Measurements from ENCODE around the gene FAHD2A. TPM values are rescaled to one million over a fixed set of nuclear protein-coding genes. Genes with fewer than 3 reads are reported as not detected.
"Not testable (repeated sequence)": the region's sequence is repeated elsewhere in the genome, so short reads cannot be mapped to it uniquely, and the experiment has no call there.

Gene FAHD2A
- polyA plus RNA-seq (ENCODE audit: insufficient read length in 4 of 4) = 10 to 100 TPM; 29.8 to 51.5 (median 35.5) TPM

- DNase-seq (ENCODE audit: low read depth in 4 of 4, low spot score in 3 of 4) = peak; percentile 81 to 91 (median 85)
Measured at GRCh38 chr2:95402370-95403203, at the start of gene FAHD2A. Gene FAHD2A, plus strand, starts transcription at chr2:95402708. Its CDS starts 2,851 bp downstream, at chr2:95405559.

GRCh38 chr2:95353055-95353575 lies 49.4 kb upstream of the FAHD2A start:
- DNase-seq (ENCODE audit: low read depth in 4 of 4, low spot score in 3 of 4) = no peak

DNA sequence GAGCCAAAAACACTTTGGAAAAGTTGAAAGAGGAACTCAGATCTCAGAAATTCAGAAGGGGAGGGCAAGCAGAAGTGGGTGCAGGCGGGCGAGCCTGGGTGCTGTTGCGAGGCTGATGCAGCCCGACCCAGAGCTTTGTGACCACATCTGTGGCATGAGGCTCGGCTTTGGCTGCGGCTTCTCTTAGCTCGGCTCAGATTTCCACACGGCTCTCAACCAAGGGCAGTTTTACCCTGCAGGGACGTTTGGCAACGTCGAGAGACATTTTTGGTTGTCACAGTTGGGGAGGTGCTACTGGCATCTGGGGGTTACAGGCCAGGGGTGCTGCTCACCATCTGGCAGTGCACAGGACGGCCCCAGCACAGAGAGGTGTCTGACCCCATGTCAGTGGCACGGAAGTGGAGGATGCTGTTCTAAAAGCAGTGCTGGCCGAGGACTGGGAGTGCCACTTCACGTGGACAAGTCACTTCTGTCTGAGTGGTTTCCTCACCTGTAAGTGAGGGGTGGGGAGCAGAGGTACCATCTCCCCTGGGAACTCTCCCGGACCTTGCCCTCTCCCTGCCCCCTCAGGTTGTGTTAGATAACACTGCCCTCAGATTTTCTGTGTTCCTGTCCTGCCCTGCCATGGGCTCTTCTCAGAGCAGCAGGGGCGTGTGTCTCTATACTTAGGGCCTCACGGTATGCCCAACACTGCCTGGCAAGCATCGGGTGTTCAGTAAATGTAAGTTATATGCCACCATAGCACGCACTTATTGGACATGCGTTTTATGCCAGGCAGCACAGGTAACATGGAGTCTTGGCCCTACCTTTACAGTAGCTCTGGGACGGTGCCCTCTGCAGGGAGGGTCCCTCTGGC lies 48.7 kb upstream of the FAHD2A start:
- DNase-seq (ENCODE audit: low read depth in 4 of 4, low spot score in 3 of 4) = no peak

DNA sequence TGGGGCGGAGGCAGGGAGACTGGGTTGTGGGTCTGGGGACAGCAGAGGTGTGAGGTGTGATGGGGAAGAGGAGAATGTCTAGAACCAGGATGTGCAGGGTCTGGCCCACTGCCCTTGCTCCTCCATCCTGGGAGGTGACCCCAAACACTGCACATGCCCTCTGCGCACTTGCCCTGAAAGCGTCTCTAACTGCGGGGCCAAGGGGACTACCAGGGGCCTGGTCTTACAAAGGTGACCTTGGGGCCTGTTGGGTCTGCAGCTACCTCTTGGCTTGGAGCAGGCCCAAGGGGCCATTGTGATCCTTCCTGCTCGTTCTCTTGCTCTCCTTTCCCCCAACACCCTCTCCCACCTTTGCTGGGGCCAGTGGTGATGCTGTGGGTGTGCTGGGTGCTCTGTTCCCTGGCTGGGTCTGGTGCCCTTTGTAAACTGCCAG lies 48.0 kb upstream of the FAHD2A start:
- DNase-seq (ENCODE audit: low read depth in 4 of 4, low spot score in 3 of 4) = no peak

GRCh38 chr2:95354925-95355324 lies 47.6 kb upstream of the FAHD2A start:
- DNase-seq (ENCODE audit: low read depth in 4 of 4, low spot score in 3 of 4) = no peak

DNA sequence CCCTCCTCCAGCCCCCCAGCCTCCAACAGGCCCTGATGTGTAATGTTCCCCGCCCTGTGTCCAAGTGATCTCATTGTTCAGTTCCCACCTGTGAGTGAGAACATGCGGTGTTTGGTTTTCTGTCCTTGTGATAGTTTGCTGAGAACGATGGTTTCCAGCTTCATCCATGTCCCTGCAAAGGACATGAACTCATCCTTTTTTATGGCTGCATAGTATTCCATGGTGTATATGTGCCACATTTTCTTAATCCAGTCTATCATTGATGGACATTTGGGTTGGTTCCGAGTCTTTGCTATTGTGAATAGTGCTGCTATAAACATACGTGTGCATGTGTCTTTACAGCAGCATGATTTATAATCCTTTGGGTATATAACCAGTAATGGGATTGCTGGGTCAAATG lies 47.0 kb upstream of the FAHD2A start:
- DNase-seq (ENCODE audit: low read depth in 4 of 4, low spot score in 3 of 4) = not testable (repeated sequence)

- no peak for DNase-seq (ENCODE audit: low read depth in 4 of 4, low spot score in 3 of 4)
Measured at GRCh38 chr2:95356821-95357700, 45.4 kb upstream of the FAHD2A start.

DNA sequence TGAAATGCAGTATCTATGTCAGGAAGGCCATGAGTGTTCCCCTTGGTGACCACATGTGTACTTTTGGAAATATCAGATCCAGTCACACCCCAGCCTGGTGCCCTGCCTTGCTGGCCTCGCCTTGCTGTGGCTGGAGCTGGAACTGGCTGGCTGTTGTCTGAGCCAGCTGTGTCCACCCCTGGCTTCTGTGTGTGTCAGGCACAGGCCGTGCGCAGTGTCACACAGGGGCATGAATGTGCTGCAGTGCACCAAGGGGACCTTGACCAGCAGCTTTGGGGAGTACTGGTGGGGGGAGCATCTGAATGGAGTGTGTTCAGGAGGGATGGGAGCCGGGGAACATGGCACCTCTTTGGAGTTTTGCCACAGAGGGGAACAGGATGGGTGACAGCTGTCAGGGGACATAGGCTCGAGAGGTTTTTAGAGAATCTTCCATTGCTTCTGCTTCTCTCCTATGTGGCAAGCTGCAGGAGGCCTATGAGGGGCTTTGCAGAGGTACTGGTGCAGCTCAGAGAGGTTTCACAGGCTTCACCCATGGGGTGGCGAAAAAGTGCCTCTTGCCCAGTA lies 44.7 kb upstream of the FAHD2A start:
- no peak for DNase-seq (ENCODE audit: low read depth in 4 of 4, low spot score in 3 of 4)

DNA sequence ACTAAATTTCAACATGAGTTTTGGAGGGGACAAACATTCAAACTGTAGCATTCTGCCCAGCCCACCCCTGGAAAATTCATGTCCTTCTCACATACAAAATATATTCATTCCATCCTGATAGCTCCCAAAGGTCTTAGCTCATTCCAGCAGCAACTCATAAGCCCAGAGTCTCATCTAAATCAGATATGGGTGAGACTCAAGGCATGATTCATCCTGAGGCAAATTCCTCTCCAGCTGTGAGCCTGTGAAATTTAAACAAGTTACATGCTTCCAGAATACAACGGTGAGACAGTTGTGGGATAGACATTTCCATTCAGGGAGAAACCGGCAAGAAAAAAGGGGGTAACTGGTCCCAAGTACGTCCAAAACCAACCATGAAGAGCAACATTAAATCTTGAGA lies 43.5 kb upstream of the FAHD2A start:
- no peak for DNase-seq (ENCODE audit: low read depth in 4 of 4, low spot score in 3 of 4)

DNA sequence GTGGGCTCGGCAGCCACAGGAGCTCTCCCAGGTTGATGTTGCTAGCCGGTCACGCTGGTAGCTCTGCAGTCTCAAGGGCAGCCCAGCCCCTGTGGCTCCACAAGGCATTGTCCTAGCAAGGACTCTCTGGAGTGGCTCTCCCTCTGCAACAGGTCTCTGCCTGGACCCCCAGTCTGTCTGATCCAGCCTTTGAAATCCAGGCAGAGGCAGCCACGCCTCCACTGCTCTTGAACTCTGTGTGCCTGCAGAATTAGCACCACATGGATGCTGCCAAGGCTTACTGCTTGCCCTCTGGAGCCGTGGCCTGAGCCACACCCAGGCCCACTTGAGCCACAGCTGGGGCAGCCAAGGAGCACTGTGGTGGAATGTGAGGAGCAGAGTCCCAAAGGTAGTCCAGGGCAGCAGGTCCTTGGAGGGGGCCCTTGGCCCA lies 43.0 kb upstream of the FAHD2A start:
- DNase-seq (ENCODE audit: low read depth in 4 of 4, low spot score in 3 of 4) = no peak

DNA sequence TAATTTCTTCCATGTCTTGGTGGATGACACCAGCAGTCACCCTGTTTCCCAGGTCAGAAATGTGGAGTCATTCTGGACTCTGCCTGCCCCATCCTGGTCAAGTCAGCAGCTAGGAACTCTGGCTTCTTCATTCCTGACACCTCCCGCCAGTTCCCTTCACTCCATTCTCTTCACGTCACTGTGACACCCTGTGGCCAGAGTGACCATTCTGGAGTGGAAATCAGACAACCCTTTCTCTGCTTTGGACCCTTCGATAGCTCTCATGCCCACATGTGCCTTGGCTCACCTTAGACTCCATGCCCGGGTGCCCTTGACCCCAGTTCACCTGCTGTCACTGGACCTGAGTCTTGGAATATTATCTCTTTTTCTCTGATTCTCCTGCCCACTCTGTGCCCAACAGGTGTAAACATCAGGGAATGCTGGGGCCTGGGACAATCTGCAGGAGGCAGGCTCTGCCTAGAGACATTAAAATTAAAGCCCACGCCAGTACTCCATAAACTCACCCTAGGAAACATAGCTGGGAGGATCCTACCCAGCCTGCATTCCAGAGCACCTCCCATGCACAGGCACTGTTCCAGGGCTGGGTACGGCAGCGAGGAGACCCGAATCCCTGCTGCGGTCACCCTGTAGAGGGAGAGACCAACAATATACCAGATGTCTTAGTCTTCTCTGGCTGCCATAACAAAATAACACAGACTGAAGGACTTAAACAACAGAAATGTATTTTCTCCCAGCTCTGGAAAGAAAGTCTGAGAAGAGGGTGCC lies 41.1 kb upstream of the FAHD2A start:
- no peak for DNase-seq (ENCODE audit: low read depth in 4 of 4, low spot score in 3 of 4)

GRCh38 chr2:95362486-95362885 lies 40.0 kb upstream of the FAHD2A start:
- DNase-seq (ENCODE audit: low read depth in 4 of 4, low spot score in 3 of 4) = no peak

DNA sequence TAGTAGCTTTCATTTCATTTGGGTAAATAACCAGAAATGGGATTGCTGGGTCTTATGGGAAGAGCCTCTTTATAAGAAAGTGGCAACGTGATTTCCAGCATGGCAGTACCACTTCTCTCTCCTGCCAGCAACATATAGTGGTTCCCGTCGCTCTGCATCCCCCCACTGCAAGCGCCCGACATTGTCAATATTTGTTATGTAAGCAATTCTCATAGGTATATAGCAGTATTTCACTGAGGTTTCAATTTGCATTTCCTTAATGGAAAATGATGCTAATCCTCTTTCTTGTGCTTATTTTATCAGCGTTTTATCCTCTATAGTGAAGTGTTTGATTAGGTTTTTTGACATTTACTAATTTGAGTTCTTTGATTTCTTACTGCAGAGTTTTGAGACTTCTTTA lies 36.0 kb upstream of the FAHD2A start:
- DNase-seq (ENCODE audit: low read depth in 4 of 4, low spot score in 3 of 4) = no peak

GRCh38 chr2:95372216-95372829 lies 30.2 kb upstream of the FAHD2A start:
- DNase-seq (ENCODE audit: low read depth in 4 of 4, low spot score in 3 of 4) = no peak

DNA sequence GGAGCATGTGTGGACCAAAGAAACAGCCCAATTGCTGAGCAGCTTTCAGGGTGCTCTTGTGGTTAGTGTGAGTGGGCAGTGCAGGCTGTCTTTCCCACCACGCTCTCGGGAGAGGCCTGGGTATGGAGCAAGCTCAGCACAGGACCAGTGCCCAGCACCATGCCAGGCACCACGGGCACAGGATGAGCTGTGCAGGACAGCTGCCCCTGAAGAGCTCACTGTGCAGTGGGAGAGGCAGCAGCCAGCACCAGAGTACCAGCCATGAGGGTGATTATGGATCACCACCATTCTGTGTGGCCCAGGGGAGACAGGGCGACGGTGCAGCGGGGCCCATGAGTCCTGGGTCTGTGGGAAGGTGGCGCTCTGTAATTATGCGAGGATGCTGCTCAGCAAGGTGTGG lies 29.7 kb upstream of the FAHD2A start:
- no peak for DNase-seq (ENCODE audit: low read depth in 4 of 4, low spot score in 3 of 4)

DNA sequence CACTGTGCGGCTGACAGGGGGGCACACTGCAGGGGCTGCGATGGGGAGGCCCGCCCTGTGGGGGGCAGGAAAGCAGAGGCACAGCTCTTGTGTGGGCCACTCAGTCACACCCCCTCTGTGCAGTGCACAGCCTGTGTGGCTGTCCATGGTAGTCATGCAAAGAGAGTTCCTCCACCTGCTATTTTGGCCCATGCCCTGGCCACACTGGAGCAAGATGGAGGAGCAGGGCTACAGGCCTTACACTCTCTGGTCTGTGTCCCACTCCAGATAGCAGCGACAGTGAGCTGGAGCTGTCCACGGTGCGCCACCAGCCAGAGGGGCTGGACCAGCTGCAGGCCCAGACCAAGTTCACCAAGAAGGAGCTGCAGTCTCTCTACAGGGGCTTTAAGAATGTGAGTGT lies 28.5 kb upstream of the FAHD2A start:
- no peak for DNase-seq (ENCODE audit: low read depth in 4 of 4, low spot score in 3 of 4)

- DNase-seq (ENCODE audit: low read depth in 4 of 4, low spot score in 3 of 4) = no peak
Measured at GRCh38 chr2:95374451-95374920, 28.0 kb upstream of the FAHD2A start.

DNA sequence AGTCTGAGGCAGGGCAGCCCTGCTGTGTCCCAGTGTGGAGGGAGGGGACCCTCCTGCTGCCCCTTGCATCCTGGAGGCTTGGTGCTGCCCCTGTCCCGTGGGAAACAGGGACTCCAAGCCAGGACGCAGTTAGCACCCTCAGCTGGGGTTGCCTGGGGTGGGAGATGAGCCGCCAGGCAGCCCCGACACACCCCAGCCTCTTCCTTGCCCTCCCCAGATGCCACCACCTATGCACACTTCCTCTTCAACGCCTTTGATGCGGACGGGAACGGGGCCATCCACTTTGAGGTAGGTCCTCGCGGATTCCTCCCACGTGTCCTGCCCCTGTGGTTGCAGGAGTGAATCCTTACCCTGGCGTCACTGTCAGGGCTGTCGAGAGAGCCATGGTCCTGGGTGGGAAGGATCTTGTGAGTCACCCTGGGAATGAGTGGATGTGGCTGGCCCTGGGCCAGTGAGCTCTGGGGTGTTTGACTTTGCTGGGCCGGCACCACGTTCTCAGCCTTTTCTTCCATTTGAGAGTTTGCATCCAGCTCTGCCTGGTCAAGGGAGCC lies 27.5 kb upstream of the FAHD2A start:
- DNase-seq (ENCODE audit: low read depth in 4 of 4, low spot score in 3 of 4) = no peak

Measured in left renal pelvis (tissue), 4 donors.